ENCODE measurements around the gene YWHAQ. TPM values are rescaled to one million over a fixed set of nuclear protein-coding genes. Genes with fewer than 3 reads are reported as not detected.

YWHAQ gene
- total and polyA plus RNA-seq, 7 donors, result 179 to 273 (median 216) TPM

DNA sequence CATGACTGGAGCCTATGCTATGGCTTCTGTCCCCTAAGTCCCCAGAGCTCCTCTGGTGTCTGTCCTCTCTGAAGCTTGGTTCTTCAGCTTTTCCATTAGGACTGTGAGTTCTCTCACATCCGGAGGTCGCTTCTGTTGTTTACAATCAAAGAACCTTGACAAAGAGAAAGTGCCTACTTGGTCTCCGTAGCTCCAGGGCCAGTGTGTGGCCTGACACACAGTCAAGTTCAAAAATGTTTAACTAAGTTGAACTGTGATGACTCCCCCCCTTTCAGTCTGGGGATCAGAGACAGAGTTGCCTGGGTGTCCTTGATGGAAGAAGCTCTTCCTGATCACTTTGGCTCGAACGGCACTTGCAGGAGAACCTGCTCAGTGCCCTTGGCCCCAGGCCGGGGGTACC lies 26.3 kb upstream of the YWHAQ start:
- Histone ChIP-seq H3K4me3 (no peak overlapping the region), H3K27ac (no peak overlapping the region), H3K27me3 (no peaks in the 10 kb centered on the region), H3K9me3 (no peaks in the 10 kb centered on the region), H3K4me1 (no peaks in the 10 kb centered on the region), H3K36me3 (no peaks in the 10 kb centered on the region)
- WGBS, 2 donors, result 83 to 86% methylated on average over 6 of the region's 6 CpGs
- intact Hi-C loops (cut with DNase I), result no loop called here
- no peak for DNase-seq
- no peak for TF ChIP-seq EP300 (IDR thresholded peaks at IDR 0.05)
- TF ChIP-seq, protein P1, sequence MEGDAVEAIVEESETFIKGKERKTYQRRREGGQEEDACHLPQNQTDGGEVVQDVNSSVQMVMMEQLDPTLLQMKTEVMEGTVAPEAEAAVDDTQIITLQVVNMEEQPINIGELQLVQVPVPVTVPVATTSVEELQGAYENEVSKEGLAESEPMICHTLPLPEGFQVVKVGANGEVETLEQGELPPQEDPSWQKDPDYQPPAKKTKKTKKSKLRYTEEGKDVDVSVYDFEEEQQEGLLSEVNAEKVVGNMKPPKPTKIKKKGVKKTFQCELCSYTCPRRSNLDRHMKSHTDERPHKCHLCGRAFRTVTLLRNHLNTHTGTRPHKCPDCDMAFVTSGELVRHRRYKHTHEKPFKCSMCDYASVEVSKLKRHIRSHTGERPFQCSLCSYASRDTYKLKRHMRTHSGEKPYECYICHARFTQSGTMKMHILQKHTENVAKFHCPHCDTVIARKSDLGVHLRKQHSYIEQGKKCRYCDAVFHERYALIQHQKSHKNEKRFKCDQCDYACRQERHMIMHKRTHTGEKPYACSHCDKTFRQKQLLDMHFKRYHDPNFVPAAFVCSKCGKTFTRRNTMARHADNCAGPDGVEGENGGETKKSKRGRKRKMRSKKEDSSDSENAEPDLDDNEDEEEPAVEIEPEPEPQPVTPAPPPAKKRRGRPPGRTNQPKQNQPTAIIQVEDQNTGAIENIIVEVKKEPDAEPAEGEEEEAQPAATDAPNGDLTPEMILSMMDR (IDR thresholded peaks at IDR 0.05), result no peak
- no peak for TF ChIP-seq POLR2AphosphoS5 (IDR thresholded peaks at IDR 0.05)
- no peak for TF ChIP-seq POLR2A (IDR thresholded peaks at IDR 0.05)

DNA sequence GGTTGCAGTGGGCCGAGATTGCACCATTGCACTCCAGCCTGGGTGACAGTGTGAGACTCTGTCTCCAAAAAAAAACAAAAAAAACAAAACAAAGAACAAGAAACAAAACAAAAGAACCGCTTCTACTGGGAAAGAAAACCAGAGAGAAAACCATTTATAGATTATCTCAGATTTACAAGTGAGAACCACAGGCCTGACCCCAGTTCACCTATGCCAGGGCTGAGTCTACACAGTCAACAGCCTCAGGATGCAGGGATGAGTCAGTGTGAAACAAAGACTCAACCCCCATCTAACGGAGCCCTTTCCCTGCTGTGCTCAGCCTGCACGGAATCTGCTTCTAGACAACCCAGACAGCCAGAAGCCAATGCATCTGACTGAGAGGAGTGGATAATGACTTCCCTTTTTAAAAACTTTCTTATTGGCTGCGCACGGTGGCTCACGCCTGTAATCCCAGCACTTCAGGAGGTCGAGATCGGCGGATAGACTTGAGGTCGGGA lies 25.5 kb upstream of the YWHAQ start:
- Histone ChIP-seq H3K27me3 (no peaks in the 10 kb centered on the region), H3K27ac (no peak overlapping the region), H3K9me3 (no peaks in the 10 kb centered on the region), H3K4me1 (no peaks in the 10 kb centered on the region), H3K36me3 (no peaks in the 10 kb centered on the region), H3K4me3 (no peak overlapping the region)
- no peak for TF ChIP-seq POLR2A (IDR thresholded peaks at IDR 0.05)
- intact Hi-C loops (cut with DNase I), result no loop called here
- 83 to 85% methylated on average over 11 of the region's 11 CpGs for WGBS, 2 donors
- DNase-seq, result no peak

DNA sequence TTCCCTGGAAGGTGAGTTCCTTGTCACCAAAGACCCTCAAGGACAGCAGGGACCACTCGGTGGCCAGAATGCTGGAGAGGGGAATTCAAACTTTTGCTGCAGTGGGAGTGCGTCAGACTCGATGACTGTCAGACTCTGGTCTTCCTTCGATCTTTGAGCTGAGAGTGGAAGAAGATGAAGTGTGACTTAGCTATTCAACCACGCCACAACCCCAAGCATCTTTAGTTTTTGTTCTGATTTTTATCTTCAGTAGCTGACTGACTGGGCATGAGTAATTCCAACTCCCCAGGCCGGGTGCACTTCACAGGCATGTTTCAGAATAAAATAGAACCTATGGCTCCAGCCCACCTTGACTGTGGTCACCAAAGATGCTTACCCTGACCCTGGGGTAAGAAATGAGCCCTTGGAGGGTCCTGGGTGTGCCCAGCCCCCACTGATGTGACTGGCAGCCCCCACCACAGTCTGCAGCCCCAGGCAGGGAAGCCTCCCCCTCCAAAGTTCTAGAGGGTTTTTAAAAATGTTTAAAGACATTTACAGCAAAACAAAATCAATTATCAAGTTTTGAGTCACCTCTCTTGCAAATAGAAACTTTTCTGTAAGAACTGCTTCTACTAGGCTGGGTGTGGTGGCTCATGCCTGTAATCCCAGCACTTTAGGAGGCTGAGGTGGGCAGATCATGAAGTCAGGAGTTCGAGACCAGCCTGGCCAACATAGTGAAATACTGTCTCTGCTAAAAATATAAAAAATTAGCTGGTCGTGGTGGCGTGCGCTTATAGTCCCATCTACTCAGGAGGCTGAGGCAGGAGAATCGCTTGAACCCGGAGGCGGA lies 24.9 kb upstream of the YWHAQ start:
- DNase-seq, result no peak
- Histone ChIP-seq H3K36me3 (no peaks in the 10 kb centered on the region), H3K4me1 (no peaks in the 10 kb centered on the region), H3K4me3 (no peak overlapping the region), H3K27ac (no peak overlapping the region), H3K9me3 (no peaks in the 10 kb centered on the region), H3K27me3 (no peaks in the 10 kb centered on the region)
- intact Hi-C loops (cut with DNase I), result no loop called here
- WGBS, 2 donors, result 79 to 86% methylated on average over 13 of the region's 13 CpGs
- TF ChIP-seq POLR2AphosphoS5 (IDR thresholded peaks at IDR 0.05) (no peak), POLR2A (IDR thresholded peaks at IDR 0.05) (no peak), EP300 (IDR thresholded peaks at IDR 0.05) (no peak)
- TF ChIP-seq, protein P1 (IDR thresholded peaks at IDR 0.05), result no peak

DNA sequence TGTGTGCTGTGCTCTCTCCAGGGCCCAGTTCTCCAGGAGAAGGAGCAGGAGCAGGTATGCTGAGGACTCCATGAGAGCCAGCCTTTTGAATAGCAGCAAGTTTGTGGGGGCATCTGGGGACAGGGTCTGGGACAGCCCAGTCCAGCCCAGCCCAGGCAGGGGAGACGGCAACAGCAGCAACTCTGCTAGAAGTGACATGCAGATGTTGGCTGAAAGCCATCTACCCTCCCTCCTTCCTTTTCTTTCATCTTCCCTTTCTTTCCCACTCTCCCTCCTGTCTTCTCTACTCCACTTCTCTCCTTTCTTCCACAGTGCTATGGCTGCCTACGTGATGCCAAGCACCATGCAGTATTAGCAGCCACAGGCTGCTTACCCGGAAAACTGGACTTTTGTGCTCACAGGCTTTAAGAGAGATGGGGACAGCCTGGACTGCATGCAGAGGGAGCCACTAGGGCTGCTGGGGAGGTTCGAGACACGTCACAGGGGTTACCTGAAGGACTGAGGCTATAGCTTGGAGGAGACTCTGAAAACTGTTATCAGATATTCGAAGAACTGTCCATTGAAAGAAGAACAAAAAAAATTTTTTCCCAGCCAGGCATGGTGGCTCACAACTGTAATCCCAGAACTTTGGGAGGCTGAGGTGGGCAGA lies 23.8 kb upstream of the YWHAQ start:
- Histone ChIP-seq H3K36me3 (no peaks in the 10 kb centered on the region), H3K27ac (no peak overlapping the region), H3K9me3 (no peaks in the 10 kb centered on the region), H3K4me3 (no peak overlapping the region), H3K4me1 (no peaks in the 10 kb centered on the region), H3K27me3 (no peaks in the 10 kb centered on the region)
- 70 to 83% methylated on average over 6 of the region's 6 CpGs for WGBS, 2 donors
- no peak for DNase-seq
- no peak for TF ChIP-seq EP300 (IDR thresholded peaks at IDR 0.05)
- TF ChIP-seq POLR2A (IDR thresholded peaks at IDR 0.05), result no peak
- no peak for TF ChIP-seq POLR2AphosphoS5 (IDR thresholded peaks at IDR 0.05)
- TF ChIP-seq, protein P1 (IDR thresholded peaks at IDR 0.05), result no peak
- intact Hi-C loops (cut with DNase I), result no loop called here

DNA sequence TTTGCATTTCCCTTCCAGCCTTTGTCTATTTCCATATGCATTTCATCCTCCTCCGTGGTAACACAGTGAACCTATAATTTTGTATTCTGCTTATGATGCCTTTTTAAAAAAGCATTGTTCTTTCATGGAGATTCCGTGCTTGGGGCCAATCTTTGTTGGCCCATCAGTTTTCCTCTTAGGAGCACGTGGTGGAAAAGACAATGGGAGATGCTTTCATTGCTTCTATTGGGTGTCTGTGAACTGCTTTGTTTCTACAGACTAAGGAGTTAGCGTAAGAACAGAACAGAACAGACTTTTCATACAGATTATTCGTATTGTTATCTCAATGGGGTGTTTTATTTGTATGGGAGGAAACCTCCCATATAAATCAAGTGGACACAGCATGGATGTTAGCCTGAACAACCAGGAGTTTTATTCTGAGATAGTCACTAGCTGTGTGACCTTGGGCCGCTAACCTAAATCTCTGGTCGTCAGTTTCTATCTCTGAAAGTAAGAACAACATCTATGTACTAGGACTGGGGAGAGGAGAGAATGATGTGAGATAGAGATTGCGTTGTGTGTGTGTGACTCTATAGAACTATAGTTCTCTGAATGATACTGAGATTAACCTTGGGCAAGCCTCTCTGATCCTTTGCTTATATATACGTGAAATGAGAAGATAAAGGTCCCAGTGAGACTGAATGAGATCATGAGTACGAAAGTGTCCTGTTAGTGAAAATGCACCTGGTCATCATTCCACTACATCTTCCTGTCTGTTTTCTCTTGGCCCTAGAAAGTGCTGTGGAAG lies 22.9 kb upstream of the YWHAQ start:
- H3K4me1 ChIP-seq, result no peaks in the 10 kb centered on the region
- H3K27me3 ChIP-seq, result no peaks in the 10 kb centered on the region
- TF ChIP-seq POLR2A (IDR thresholded peaks at IDR 0.05) (no peak), EP300 (IDR thresholded peaks at IDR 0.05) (no peak), POLR2AphosphoS5 (IDR thresholded peaks at IDR 0.05) (no peak)
- TF ChIP-seq, protein P1 (IDR thresholded peaks at IDR 0.05), result no peak
- H3K4me3 ChIP-seq, result no peak overlapping the region
- no peaks in the 10 kb centered on the region for H3K36me3 ChIP-seq
- DNase-seq, result no peak
- no peaks in the 10 kb centered on the region for H3K9me3 ChIP-seq
- WGBS, 2 donors, result 81 to 84% methylated on average over 10 of the region's 10 CpGs
- intact Hi-C loops (cut with DNase I), result no loop called here
- H3K27ac ChIP-seq, result no peak overlapping the region
